ENCODE results near the gene FYCO1. TPM values are rescaled to one million over a fixed set of nuclear protein-coding genes. Genes with fewer than 3 reads are reported as not detected.

The FYCO1 gene
- polyA plus RNA-seq, 2 of the 4 experiments (the other 2 are of a cell fraction) = 3.7 to 4.4 TPM

DNA sequence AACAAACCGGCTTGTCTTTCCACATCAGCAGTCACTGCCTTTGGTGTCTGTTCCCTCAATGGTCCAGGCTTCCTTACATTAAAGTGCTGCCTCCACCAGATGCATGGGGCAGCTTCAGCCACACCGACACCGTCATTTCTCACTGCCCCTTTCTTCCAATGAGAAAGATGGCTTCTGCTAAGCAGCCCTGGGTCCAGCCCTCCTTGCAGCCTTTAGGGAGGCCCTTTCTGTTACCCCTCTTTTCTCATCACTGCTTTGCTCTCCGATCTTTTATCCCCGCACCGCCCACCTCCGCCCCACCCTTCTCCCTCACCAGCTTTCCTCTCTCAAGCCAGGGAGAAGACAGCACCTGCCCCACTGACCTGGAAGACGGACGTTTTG, 80.6 kb downstream of the FYCO1 start:
- 96% methylated on average over 8 of the region's 9 CpGs for WGBS (ENCODE audit: missing lambda C conversion rate)
- H3K27ac ChIP-seq = no peak overlapping the region
- no peak overlapping the region for H3K4me2 ChIP-seq
- no peak for TF ChIP-seq RNF2 (IDR thresholded peaks at IDR 0.05; ENCODE audit: borderline replicate concordance, low read depth)
- no peak for TF ChIP-seq MYC (IDR thresholded peaks at IDR 0.05; ENCODE audit: borderline replicate concordance, low read length)
- TF ChIP-seq NFE2L2 (conservative IDR thresholded peaks at IDR 0.05; ENCODE audit: low read length) = no peak
- no peak for TF ChIP-seq JUN (IDR thresholded peaks at IDR 0.05)
- no peak for TF ChIP-seq CHD2 (IDR thresholded peaks at IDR 0.05; ENCODE audit: low read length, partially characterized antibody)
- no peak for TF ChIP-seq KDM5A (IDR thresholded peaks at IDR 0.05)
- no peak for TF ChIP-seq PBX3 (IDR thresholded peaks at IDR 0.05)
- DNase-seq (ENCODE audit: low read depth in 1 of 2, low spot score in 1 of 2) (no peak), FAIRE-seq (no peak), ATAC-seq (no peak)
- H3K4me3 ChIP-seq = no peak overlapping the region
- ChIA-PET CTCF (interaction anchor here (1.1 kb wide), 1 partner anchor 24 kb away, joined by 4 read pairs; no protein-coding TSS in a partner anchor), POLR2A (no interaction called here)
- no peaks in the 10 kb centered on the region; the same call in 2 of the 3 replicates for H3K4me1 ChIP-seq
- no peaks in the 10 kb centered on the region for H3K9me3 ChIP-seq

- H3K4me2 ChIP-seq = no peak overlapping the region
- POLR2A ChIA-PET = no interaction called here
- no peaks in the 10 kb centered on the region for H3K9me3 ChIP-seq
- CTCF ChIA-PET = interaction anchor here (1.1 kb wide), 1 partner anchor 24 kb away, joined by 4 read pairs; no protein-coding TSS in a partner anchor
- H3K4me3 ChIP-seq = no peak overlapping the region
- H3K27ac ChIP-seq = no peak overlapping the region
- 91% methylated on average over 3 of the region's 7 CpGs for WGBS (ENCODE audit: missing lambda C conversion rate)
- DNase-seq (ENCODE audit: low read depth in 1 of 2, low spot score in 1 of 2) (no peak), FAIRE-seq (no peak), ATAC-seq (no peak)
- H3K4me1 ChIP-seq = no peaks in the 10 kb centered on the region; the same call in 2 of the 3 replicates
- TF ChIP-seq FOSL2 (IDR thresholded peaks at IDR 0.05) (no peak), FOSL2 (CRISPR knock-in tag; IDR thresholded peaks at IDR 0.05) (no peak), NR3C1 (IDR thresholded peaks at IDR 0.05) (no peak), CBX8 (IDR thresholded peaks at IDR 0.05) (no peak), FOXS1 (CRISPR knock-in tag; IDR thresholded peaks at IDR 0.05) (no peak), PBX3 (IDR thresholded peaks at IDR 0.05) (no peak), SREBF2 (IDR thresholded peaks at IDR 0.05) (no peak), JUNB (IDR thresholded peaks at IDR 0.05) (no peak), MYC (IDR thresholded peaks at IDR 0.05; ENCODE audit: borderline replicate concordance, low read length) (no peak), E2F6 (IDR thresholded peaks at IDR 0.05; ENCODE audit: borderline replicate concordance, low read depth) (no peak), CHD2 (IDR thresholded peaks at IDR 0.05; ENCODE audit: low read length, partially characterized antibody) (no peak), HEYL (CRISPR knock-in tag; IDR thresholded peaks at IDR 0.05) (no peak), JUN (IDR thresholded peaks at IDR 0.05) (no peak), CHD4 (IDR thresholded peaks at IDR 0.05; ENCODE audit: borderline replicate concordance) (no peak), RARB (CRISPR knock-in tag; IDR thresholded peaks at IDR 0.05) (no peak), NPAS2 (CRISPR knock-in tag; IDR thresholded peaks at IDR 0.05; ENCODE audit: borderline replicate concordance) (no peak)
- TF ChIP-seq, protein P1, sequence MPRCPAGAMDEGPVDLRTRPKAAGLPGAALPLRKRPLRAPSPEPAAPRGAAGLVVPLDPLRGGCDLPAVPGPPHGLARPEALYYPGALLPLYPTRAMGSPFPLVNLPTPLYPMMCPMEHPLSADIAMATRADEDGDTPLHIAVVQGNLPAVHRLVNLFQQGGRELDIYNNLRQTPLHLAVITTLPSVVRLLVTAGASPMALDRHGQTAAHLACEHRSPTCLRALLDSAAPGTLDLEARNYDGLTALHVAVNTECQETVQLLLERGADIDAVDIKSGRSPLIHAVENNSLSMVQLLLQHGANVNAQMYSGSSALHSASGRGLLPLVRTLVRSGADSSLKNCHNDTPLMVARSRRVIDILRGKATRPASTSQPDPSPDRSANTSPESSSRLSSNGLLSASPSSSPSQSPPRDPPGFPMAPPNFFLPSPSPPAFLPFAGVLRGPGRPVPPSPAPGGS (IDR thresholded peaks at IDR 0.05) = no peak
- TF ChIP-seq, protein P2, sequence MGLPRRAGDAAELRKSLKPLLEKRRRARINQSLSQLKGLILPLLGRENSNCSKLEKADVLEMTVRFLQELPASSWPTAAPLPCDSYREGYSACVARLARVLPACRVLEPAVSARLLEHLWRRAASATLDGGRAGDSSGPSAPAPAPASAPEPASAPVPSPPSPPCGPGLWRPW (IDR thresholded peaks at IDR 0.05) = no peak
Measured at GRCh38 chr3:45914362-45915058, 81.1 kb downstream of the FYCO1 start.

All from A549 (cell line).